ENCODE data around the gene PLCB4.

The PLCB4 gene

GRCh38 chr20:9407805-9408421 is 339.0 kb downstream of the PLCB4 start:
- H3K4me3 ChIP-seq (ENCODE audit: insufficient read depth, low read length, poor library complexity, severe bottlenecking): no peak overlapping the region
- no peaks in the 10 kb centered on the region for H3K36me3 ChIP-seq (ENCODE audit: low read length)
- no peaks in the 10 kb centered on the region for H3F3A ChIP-seq (ENCODE audit: insufficient read depth)
- no peaks in the 10 kb centered on the region for H3K9me2 ChIP-seq (replicated peaks; ENCODE audit: insufficient read depth, low read length)
- no peaks in the 10 kb centered on the region for H3K27me3 ChIP-seq (ENCODE audit: low read length)
- TF ChIP-seq CTCF (IDR thresholded peaks at IDR 0.05; ENCODE audit: insufficient read depth, low read length, poor library complexity, severe bottlenecking) (peak; percentile 50), EZH2phosphoT487 (conservative IDR thresholded peaks at IDR 0.05; ENCODE audit: low read length) (no peak)
- H2AFZ ChIP-seq (ENCODE audit: low read depth, low read length, severe bottlenecking): no peak overlapping the region
- no peak overlapping the region for H3K27ac ChIP-seq (ENCODE audit: low read depth, low read length)
- H3K9me3 ChIP-seq (ENCODE audit: insufficient read depth, low read length): no peaks in the 10 kb centered on the region
- H3K9ac ChIP-seq (ENCODE audit: low read length): no peak overlapping the region
- no peak overlapping the region for H3K4me2 ChIP-seq (ENCODE audit: low read depth, low read length, poor library complexity, severe bottlenecking)
- H4K20me1 ChIP-seq (ENCODE audit: low read depth, low read length): no peaks in the 10 kb centered on the region
- H3K79me2 ChIP-seq (ENCODE audit: insufficient read depth, low read length): no peaks in the 10 kb centered on the region

DNA sequence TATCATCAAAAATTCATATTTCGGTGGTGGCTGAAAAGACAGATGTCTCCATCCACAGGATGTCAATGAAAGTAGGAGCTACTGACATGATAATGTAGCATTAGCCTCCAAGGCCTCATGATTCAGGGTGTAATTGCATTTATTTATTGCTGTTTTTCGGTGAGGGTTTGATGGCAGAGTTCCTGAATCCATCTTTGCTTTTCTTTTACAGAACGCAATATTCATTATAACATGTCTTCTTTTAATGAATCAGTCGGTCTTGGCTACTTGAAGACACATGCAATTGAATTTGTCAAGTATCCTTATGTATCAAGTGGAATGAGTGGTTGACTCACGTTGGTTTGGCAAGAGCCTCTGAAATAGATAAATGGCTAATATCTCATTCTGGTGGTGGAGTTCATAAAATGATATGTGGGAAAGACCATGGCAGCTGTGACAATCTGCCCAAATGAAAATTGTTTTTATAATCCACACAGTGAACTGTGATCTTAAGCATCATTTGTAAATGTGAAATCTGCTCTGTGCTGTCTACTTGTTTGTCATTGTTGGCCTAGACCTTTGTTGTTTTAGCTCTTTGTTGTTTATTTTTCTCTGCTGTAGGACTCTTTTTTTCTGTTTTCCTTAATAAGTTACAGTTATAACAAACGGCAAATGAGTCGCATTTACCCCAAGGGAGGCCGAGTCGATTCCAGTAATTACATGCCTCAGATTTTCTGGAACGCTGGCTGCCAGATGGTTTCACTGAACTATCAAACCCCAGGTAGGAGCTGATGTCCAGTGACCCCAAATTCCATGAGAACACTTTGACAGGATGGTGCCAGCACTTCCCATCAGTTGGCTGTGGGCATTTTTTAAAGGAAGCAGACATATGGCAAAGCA is 339.8 kb downstream of the PLCB4 start:
- Histone ChIP-seq H3K9ac (ENCODE audit: low read length) (no peak overlapping the region), H2AFZ (ENCODE audit: low read depth, low read length, severe bottlenecking) (no peak overlapping the region), H3K9me2 (replicated peaks; ENCODE audit: insufficient read depth, low read length) (no peaks in the 10 kb centered on the region), H3K9me3 (ENCODE audit: insufficient read depth, low read length) (no peaks in the 10 kb centered on the region), H3K27me3 (ENCODE audit: low read length) (no peaks in the 10 kb centered on the region), H3K36me3 (ENCODE audit: low read length) (no peaks in the 10 kb centered on the region), H3K4me3 (ENCODE audit: insufficient read depth, low read length, poor library complexity, severe bottlenecking) (no peak overlapping the region), H3F3A (ENCODE audit: insufficient read depth) (no peaks in the 10 kb centered on the region), H3K4me2 (ENCODE audit: low read depth, low read length, poor library complexity, severe bottlenecking) (no peak overlapping the region), H4K20me1 (ENCODE audit: low read depth, low read length) (no peaks in the 10 kb centered on the region), H3K27ac (ENCODE audit: low read depth, low read length) (no peak overlapping the region), H3K79me2 (ENCODE audit: insufficient read depth, low read length) (no peaks in the 10 kb centered on the region)
- TF ChIP-seq CTCF (IDR thresholded peaks at IDR 0.05; ENCODE audit: insufficient read depth, low read length, poor library complexity, severe bottlenecking) (no peak), EZH2phosphoT487 (conservative IDR thresholded peaks at IDR 0.05; ENCODE audit: low read length) (no peak)

- Histone ChIP-seq H3K27ac (ENCODE audit: low read depth, low read length) (no peak overlapping the region), H3K27me3 (ENCODE audit: low read length) (no peaks in the 10 kb centered on the region), H3K9ac (ENCODE audit: low read length) (no peak overlapping the region), H3K9me3 (ENCODE audit: insufficient read depth, low read length) (no peaks in the 10 kb centered on the region), H2AFZ (ENCODE audit: low read depth, low read length, severe bottlenecking) (no peak overlapping the region), H3F3A (ENCODE audit: insufficient read depth) (no peaks in the 10 kb centered on the region), H3K4me2 (ENCODE audit: low read depth, low read length, poor library complexity, severe bottlenecking) (no peak overlapping the region), H3K9me2 (replicated peaks; ENCODE audit: insufficient read depth, low read length) (no peaks in the 10 kb centered on the region), H3K4me3 (ENCODE audit: insufficient read depth, low read length, poor library complexity, severe bottlenecking) (no peak overlapping the region), H3K36me3 (ENCODE audit: low read length) (no peaks in the 10 kb centered on the region), H3K79me2 (ENCODE audit: insufficient read depth, low read length) (no peaks in the 10 kb centered on the region), H4K20me1 (ENCODE audit: low read depth, low read length) (no peaks in the 10 kb centered on the region)
- TF ChIP-seq CTCF (IDR thresholded peaks at IDR 0.05; ENCODE audit: insufficient read depth, low read length, poor library complexity, severe bottlenecking): no peak
- no peak for TF ChIP-seq EZH2phosphoT487 (conservative IDR thresholded peaks at IDR 0.05; ENCODE audit: low read length)
Measured at GRCh38 chr20:9409352-9409751, 340.5 kb downstream of the PLCB4 start.

All from SU-DHL-6 (cell line).